Left forelimb (tissue), 1 donor: ENCODE results near the gene CRIP3.
"Not testable (repeated sequence)": the region's sequence is repeated elsewhere in the genome, so short reads cannot be mapped to it uniquely, and the experiment has no call there.

Source experiments
- DNase-seq: peaks from one replicate; pipeline ENCODE4 v3.0.0-alpha.2; 2018; ENCODE audit warnings: low spot score

Gene CRIP3

GRCh38 chr6:43306086-43306485, 2.5 kb downstream of the CRIP3 start:
- DNase-seq, result no peak

GRCh38 chr6:43304882-43305281, 3.7 kb downstream of the CRIP3 start:
- no peak for DNase-seq

GRCh38 chr6:43304361-43304760, 4.3 kb downstream of the CRIP3 start:
- DNase-seq, result no peak

- no peak for DNase-seq
Observed at GRCh38 chr6:43303751-43304331, 4.8 kb downstream of the CRIP3 start.

GRCh38 chr6:43303006-43303405, 5.6 kb downstream of the CRIP3 start:
- not testable (repeated sequence) for DNase-seq

GRCh38 chr6:43302126-43302525, 6.5 kb downstream of the CRIP3 start:
- DNase-seq, result no peak

GRCh38 chr6:43301081-43301870, 7.3 kb downstream of the CRIP3 start:
- DNase-seq, result no peak

GRCh38 chr6:43299338-43300293, 9.0 kb downstream of the CRIP3 start:
- DNase-seq, result no peak

GRCh38 chr6:43298565-43299337, 9.9 kb downstream of the CRIP3 start:
- DNase-seq, result no peak

GRCh38 chr6:43297644-43298564, 10.7 kb downstream of the CRIP3 start, which contains the start of gene SLC22A7:
Gene SLC22A7 (plus strand): TSS chr6:43298260. CDS start chr6:43298359, 99 bp downstream.
- DNase-seq, result peak; percentile 52

- DNase-seq, result peak; percentile 22
Observed at GRCh38 chr6:43296780-43297497, 11.7 kb downstream of the CRIP3 start.

- DNase-seq, result peak; percentile 6
Observed at GRCh38 chr6:43295456-43295855, 13.2 kb downstream of the CRIP3 start.

GRCh38 chr6:43294536-43294935, 14.1 kb downstream of the CRIP3 start:
- peak; percentile 3 for DNase-seq

GRCh38 chr6:43293698-43294097, 14.9 kb downstream of the CRIP3 start:
- peak; percentile 4 for DNase-seq

- DNase-seq, result no peak
Observed at GRCh38 chr6:43292763-43293318, 15.8 kb downstream of the CRIP3 start.

- no peak for DNase-seq
Observed at GRCh38 chr6:43292341-43292740, 16.3 kb downstream of the CRIP3 start.

GRCh38 chr6:43291708-43292107, 16.9 kb downstream of the CRIP3 start:
- DNase-seq, result no peak

- no peak for DNase-seq
Observed at GRCh38 chr6:43290905-43291355, 17.7 kb downstream of the CRIP3 start.

GRCh38 chr6:43290339-43290904, 18.2 kb downstream of the CRIP3 start:
- no peak for DNase-seq
